SU-DHL-6 (cell line): ENCODE results near the gene PHYHIPL.

ENCODE experiments used
- EZH2phosphoT487 ChIP-seq: fragments of 200-600 bp; sonication (generic), shearing (Covaris generic); conservative IDR thresholded peaks from 2 replicates; pipeline ENCODE4 v1.6.1; 2018; ENCODE audit warnings: mild to moderate bottlenecking, antibody characterized with exemption, low read length, moderate library complexity, mixed read lengths
- TF ChIP-seq, protein P1 (sequence below): fragments of 200-600 bp; sonication (generic); IDR thresholded peaks from one replicate; pipeline ENCODE4 v1.5.1; 2017; ENCODE audit warnings: antibody characterized with exemption, mild to moderate bottlenecking, low read length, moderate library complexity; ENCODE audit not compliant: insufficient read depth, poor library complexity, severe bottlenecking

- TF ChIP-seq, protein P1, sequence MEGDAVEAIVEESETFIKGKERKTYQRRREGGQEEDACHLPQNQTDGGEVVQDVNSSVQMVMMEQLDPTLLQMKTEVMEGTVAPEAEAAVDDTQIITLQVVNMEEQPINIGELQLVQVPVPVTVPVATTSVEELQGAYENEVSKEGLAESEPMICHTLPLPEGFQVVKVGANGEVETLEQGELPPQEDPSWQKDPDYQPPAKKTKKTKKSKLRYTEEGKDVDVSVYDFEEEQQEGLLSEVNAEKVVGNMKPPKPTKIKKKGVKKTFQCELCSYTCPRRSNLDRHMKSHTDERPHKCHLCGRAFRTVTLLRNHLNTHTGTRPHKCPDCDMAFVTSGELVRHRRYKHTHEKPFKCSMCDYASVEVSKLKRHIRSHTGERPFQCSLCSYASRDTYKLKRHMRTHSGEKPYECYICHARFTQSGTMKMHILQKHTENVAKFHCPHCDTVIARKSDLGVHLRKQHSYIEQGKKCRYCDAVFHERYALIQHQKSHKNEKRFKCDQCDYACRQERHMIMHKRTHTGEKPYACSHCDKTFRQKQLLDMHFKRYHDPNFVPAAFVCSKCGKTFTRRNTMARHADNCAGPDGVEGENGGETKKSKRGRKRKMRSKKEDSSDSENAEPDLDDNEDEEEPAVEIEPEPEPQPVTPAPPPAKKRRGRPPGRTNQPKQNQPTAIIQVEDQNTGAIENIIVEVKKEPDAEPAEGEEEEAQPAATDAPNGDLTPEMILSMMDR = no peak
- no peak for TF ChIP-seq EZH2phosphoT487
Observed at GRCh38 chr10:59229441-59229840, 53.0 kb downstream of the PHYHIPL start.
